Kidney tubule cell (primary cell): ENCODE measurements around the gene IGLL5.

ENCODE experiments used
- DNase-seq: peaks from one replicate; pipeline ENCODE4 v3.0.0-alpha.2; 2018; ENCODE audit warnings: low spot score

Gene IGLL5

GRCh38 chr22:22887621-22888503 lies at the start of gene IGLL5:
IGLL5 (plus strand) TSS chr22:22887816; CDS start chr22:22888054, 238 bp downstream.
- DNase-seq: no peak

DNA sequence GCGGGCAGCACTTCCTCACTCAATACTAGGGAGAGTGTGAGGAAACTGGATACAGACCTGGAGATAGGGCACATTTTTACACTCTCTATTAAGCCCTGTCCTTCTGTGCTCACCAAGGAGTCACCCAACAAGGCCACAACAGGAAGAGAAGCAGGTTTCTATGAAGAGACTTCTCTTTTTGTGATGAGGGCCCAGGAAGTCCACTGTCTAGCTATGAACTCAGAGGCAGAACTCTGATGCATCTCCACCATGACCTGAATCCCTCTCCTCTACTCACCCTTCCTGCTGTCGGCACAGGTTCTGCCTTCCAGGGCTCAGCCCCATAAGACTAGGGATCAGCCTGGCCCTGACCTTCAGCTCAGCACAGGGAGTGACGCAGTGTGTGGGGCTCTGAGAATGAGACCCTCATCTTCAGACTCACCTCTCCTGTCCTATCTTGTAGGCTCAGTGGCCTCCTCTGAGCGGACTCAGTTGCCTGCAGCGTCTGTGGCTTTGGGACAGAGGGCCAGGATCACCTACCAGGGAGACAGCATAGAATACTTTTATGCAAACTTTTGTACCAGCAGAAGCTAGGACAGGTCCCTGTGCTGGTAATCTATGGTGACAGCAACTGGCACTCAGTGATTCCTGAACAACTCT lies 49.3 kb upstream of the IGLL5 start:
- DNase-seq: no peak

- no peak for DNase-seq
These were observed 47.9 kb upstream of the IGLL5 start for GRCh38 chr22:22839570-22840314.

- DNase-seq: no peak
These were observed 46.8 kb upstream of the IGLL5 start for GRCh38 chr22:22840780-22841179.

DNA sequence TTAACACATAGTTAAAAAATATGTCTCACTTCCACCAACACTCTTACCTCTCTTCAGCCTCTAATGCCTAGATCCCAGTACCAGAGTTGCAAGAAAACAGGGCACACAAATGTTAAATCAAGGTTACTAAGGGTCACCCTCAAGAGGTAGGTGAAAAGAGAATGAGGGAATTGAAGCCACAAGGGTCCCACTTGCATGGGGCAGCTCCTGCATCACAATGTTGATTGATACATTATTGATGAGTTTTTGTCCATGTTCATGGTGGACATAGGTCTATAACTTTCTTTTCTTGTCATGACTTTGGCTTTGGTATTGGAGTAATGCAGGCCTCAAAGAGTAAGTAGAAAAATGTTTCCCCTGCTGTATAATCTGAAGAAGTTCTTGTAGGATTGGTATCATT lies 46.0 kb upstream of the IGLL5 start:
- no peak for DNase-seq

DNA sequence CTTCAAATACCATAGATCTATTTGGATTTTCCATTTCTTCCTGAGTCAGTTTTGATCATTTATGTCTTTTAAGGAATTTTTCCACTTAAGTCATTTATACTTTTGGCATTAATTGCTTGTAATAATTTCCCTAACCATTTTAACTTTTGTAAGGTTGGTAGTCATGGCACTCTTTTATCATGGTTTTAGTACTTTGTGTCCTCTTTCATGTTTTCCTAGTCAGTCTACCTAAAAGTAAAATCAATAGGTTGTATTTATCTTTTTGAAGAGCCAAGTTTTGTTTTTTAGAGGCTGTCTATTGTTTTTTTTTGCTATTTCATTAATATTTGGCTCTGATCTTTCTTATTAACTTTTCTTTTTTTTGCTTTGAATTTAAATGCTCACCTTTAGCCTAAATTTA lies 45.5 kb upstream of the IGLL5 start:
- DNase-seq: no peak

DNA sequence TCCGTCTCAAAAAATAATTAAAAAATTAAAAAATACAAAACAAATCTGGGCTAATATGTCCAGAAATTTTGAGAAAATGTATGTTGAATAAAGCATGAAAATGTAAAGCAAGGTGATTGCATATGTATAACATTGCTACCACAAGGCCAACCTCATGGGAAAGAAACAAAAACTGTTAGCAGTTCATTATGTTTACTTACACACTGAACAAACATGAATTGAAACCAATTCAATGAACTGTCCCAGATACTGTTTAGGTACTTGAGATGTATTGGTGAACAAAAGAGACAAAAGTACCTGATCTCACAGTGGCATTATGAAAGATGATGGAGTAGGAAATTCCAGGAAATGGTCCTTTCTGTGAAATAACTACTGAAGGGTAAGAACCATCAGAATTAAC lies 43.8 kb upstream of the IGLL5 start:
- no peak for DNase-seq

GRCh38 chr22:22847241-22847640 lies 40.4 kb upstream of the IGLL5 start:
- no peak for DNase-seq

- peak; percentile 63 for DNase-seq
These were observed 39.2 kb upstream of the IGLL5 start for GRCh38 chr22:22848364-22848866.

GRCh38 chr22:22849640-22850610 lies 37.7 kb upstream of the IGLL5 start:
- no peak for DNase-seq

DNA sequence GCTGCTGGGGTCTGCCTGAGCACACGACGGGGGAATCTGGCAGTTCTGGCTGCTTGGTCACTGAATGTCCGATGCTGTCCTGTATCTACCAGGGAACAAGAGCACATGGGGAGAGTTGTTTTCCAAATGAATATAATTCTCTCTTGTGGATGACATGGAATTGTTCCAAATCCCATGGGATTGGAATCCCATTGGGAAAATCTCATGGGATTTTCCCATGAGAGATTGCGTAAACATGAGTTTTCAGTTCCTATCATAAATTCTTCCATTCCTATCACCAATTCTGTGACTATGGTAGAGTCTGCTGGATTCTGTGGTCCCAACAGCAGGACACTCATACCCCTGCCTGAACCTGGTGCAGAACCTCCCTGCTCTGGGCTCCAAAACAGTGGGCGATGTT lies 35.6 kb upstream of the IGLL5 start:
- no peak for DNase-seq

DNA sequence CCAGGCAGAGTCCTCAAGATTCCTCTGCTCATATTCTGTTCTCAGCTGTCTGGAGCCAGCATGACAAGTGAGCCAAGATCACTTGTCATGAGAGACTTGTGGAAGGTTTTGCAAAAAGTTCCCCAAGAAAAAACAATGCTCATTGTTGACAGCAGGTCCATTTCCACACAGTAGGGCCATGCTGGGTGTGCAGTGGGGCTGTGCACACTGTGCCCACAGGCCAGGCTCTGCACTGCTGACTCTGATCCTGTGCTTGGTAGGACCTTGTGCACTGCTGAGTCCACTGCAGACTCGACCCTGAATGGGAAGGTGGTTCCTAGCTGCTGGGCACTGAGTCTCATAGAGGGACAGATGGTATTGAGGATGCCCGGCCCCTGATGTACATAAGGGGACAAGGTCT lies 33.9 kb upstream of the IGLL5 start:
- DNase-seq: no peak

GRCh38 chr22:22854466-22854865 lies 33.1 kb upstream of the IGLL5 start:
- DNase-seq: no peak

GRCh38 chr22:22855085-22855484 lies 32.5 kb upstream of the IGLL5 start:
- no peak for DNase-seq

DNA sequence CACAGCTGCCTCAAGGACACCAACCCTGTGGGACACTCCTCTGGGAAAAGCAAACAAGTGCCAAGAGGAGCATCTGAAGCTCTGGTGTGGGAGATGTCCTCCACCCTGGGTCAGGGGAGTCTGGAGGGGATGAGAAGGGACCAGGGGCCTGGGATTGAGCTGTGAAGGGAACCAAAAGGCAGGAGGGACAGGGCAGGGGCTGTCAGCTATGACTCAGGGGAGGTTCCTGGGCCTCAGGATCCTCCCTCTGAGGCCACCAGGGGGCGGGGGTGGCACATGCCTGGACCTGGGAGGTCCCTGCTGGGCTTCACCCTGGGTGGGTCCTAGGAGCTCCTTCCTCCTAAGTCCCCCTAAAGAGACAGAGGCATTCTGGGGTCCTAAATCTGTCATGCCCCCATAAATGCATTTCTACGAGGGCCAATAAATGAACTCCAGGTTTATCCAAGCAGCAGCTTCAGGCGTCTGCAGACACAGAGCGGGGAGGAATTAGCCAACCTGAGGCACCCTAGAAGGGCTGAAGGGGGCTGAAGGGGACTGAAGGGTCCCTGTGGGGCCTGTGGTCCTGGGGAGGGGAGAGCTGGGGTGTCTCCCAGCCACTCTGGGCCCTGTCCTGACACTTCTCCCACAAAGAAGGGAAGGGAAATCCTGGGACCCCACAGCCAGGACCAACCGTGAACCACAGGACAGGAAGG lies 31.9 kb upstream of the IGLL5 start:
- peak; percentile 1 for DNase-seq

DNA sequence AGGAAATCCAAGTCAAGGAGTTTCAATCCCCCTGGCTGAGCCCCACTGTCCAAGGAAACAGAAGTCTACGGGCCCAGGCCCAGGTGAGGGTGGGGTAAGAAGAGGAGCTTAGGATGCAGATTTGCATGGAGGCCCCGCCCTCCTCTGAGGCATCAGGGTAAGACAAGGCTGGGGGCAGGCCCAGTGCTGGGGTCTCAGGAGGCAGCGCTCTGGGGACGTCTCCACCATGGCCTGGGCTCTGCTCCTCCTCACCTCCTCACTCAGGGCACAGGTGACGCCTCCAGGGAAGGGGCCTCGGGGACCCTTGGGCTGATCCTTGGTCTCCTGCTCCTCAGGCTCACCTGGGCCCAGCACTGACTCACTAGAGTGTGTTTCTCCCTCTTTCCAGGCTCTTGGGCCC lies 31.3 kb upstream of the IGLL5 start:
- DNase-seq: no peak

GRCh38 chr22:22856885-22857606 lies 30.6 kb upstream of the IGLL5 start:
- no peak for DNase-seq

DNA sequence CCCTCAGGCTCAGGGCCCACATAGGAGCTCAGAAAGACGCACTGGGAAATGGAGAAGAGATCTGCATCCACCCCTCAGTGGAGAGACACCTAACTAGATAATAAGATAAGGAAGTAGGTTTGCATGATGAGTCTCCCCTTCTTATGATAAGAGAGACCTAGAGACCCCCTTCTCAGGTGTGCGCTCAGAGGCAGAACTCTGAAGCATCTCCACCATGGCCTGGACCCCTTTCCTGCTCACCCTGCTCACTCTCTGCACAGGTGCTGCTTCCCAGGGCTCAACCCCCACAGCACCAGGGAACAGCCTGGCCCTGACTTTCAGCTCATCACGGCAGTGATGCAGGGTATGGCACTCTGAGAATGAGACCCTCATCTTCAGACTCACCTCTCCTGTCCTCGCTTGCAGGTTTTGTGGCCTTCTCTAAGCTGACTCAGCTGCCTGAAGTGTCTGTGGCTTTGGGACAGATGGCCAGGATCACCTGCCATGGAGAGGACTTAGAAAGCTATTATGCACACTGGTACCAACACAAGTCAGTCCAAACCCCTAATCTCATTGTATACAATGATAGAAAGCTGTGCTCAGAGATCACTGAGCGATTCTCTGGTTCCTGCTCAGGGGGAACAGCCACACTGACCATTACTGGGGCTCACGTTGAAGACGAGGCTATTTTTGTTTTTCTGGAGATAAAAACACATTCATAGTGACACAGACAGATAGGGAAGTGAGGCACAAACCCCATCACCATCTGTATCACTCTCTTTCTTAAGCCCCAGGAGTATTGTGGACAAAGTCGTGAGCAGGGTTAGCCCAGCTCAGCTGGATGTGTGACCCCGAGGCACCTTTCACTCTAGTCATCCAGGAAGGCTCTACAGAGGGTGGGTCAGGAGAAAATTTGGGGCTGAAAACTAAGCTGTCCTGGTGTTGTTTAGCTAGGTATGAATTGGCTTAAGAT lies 29.7 kb upstream of the IGLL5 start:
- DNase-seq: no peak

DNA sequence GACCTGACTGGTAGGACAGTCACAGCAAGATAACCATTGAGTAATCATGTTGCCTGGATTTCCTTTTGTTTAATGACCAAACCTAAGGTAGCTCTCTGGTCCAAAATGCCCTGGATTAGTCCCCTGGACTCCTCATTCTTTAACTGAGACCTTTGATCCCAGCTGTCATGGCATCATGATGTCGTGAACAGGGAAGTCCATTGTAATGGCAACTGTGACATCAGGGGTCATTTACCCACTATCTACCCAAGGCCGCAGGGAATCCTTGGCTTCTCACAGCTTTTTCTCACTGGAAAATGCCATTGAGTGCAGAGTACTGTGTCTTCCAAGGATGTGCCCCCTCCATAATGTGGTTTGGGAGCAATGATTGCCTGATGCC lies 29.1 kb upstream of the IGLL5 start:
- DNase-seq: no peak
